GM20000 (cell line): Measurements from ENCODE around the gene ADSS2.
"Not testable (repeated sequence)": the region's sequence is repeated elsewhere in the genome, so short reads cannot be mapped to it uniquely, and the experiment has no call there.

Source experiments
- DNase-seq: peaks from one replicate; pipeline ENCODE4 v3.0.0; 2012; ENCODE audit warnings: low spot score
- TF ChIP-seq, protein P1 (sequence below): IDR thresholded peaks from 2 replicates; pipeline ENCODE4 v1.5.1; 2012; ENCODE audit warnings: mild to moderate bottlenecking, control low read depth; ENCODE audit errors: extremely low read depth, missing control alignments

The ADSS2 gene

DNA sequence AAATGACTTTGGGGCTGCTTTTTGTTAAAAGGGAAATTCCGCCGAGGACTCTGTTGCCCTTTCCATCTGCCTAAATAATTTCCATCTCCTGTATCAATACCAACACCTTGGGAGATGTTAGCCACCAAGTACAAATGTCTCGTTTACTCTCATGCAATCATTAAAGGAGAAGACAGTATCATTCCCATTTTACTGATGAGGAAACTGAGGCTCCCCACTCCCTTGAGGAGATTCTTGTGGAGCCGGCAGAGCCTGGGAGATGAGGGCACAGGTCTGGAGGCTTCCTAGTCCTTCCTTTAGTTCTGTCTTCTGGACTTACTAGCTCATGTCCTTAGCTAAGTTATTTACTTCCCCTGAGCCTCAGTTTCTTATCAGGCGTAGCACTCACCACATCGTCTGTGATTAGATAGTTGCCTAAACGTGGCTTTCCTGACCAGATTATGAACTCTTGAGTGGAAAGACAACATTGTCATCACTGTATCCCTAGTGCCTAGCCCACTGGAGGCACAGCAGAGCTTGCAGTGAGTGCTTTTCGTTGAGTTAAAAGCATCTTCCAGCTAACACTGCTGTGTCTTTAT lies 81.6 kb downstream of the ADSS2 start:
- TF ChIP-seq, protein P1, sequence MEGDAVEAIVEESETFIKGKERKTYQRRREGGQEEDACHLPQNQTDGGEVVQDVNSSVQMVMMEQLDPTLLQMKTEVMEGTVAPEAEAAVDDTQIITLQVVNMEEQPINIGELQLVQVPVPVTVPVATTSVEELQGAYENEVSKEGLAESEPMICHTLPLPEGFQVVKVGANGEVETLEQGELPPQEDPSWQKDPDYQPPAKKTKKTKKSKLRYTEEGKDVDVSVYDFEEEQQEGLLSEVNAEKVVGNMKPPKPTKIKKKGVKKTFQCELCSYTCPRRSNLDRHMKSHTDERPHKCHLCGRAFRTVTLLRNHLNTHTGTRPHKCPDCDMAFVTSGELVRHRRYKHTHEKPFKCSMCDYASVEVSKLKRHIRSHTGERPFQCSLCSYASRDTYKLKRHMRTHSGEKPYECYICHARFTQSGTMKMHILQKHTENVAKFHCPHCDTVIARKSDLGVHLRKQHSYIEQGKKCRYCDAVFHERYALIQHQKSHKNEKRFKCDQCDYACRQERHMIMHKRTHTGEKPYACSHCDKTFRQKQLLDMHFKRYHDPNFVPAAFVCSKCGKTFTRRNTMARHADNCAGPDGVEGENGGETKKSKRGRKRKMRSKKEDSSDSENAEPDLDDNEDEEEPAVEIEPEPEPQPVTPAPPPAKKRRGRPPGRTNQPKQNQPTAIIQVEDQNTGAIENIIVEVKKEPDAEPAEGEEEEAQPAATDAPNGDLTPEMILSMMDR = no peak
- no peak for DNase-seq

DNA sequence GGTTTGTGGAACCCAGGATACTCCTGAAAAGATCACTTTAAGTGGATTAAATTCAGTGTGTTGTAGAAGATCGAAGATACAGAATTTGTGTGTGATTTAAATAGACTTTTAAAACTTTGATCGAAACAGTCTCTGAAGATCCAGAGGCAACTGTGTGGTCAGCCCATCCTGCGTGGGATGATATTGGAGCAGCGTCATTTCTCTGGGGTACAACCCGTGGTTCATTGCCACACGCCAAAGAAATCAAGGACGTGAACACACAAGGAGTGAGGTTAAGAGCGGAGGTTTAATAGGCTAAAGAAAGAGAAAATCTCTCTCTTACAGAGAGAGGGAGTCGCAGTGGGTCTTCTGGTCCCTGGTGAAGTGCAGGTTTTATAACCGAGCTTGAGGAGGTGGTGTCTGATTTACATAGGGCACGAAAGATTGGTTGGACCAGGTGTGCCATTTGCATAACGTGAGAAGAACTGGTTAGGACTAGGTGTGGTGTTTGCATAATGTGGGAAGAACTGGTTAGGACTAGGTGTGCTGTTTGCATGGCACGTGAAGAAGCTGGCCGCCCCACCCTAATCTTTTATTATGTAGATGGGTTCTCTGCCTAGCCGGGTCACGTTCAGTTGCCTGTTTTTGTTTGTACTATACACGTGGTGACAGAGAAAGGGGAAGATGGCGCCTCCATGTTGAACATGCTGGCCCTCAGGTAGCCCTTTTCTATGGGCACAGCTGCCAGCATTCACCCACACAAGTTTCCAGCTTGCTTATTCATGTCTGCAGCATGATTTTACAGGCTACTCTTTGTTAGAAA lies 82.3 kb downstream of the ADSS2 start:
- TF ChIP-seq, protein P1 = no peak
- DNase-seq = no peak

DNA sequence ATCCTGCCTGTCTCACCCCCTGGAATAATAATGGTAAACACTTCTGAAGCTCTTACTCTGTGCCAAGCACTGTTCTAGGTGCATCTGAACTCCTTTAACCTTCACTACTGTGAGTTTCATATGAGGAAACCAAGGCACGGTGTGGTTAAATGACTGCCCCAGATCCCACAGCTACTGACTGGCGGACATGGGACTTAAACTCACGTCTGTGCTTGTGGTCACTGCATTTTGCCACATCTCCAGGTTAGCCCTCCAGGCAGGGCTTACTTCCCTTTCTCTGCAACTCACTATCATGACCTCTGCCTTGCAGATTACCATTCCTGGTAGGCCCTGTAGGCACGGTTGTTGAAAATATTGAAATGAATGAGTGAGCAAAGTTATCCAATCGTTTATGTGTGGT lies 83.4 kb downstream of the ADSS2 start:
- TF ChIP-seq, protein P1 = no peak
- no peak for DNase-seq

DNA sequence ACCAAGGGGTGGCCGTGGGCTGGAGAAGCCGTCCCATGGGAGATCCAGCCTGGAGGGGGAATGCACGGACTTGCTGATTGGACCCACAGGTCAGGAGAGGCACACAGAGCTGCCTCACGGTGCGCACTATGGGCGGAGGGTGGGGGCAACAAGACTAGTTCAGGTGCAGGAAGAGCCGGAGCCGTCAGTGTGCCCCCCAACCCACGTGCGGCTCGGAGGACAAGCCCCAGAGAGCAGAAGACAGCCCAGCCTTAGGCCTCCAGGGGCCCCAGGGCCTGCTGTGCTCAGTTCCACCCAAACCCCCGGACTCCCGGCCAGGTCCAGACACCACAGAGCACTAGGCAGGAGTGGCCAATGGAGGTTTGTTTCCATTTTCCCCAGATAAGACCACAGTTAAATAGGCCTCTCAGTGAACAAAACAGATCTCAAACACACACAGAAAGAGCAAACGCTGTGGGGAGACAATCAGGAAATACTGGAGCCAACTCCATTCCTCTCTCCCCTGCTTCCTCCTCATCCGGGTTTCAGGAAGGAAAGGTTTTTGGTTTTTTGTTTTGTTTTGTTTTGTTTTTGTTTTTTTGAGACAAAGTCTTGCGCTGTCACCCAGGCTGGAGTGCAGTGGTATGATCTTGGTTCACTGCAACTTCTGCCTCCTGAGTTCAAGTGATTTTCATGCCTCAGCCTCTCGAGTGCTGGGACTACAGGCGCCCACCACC lies 84.2 kb downstream of the ADSS2 start:
- DNase-seq = no peak
- TF ChIP-seq, protein P1 = no peak

DNA sequence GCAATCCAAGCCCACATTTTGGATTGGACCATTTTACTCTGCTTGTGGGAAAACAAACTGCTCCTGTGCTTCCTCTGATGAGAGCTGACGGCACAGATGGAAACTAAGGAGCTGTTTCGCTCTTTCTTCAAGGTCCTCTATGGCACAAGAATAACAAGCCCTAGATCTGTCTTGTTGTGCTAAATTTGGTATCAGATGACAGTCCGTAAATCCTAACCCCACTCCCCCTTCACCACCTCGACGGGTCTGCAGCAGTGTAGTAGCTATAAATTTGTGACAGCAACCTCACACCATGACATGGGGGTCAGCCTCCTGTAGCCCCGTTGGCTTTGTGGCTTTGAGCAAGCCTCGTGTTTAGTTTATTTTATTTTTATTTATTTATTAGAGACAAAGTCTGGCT lies 85.9 kb downstream of the ADSS2 start:
- DNase-seq = no peak
- TF ChIP-seq, protein P1 = no peak

DNA sequence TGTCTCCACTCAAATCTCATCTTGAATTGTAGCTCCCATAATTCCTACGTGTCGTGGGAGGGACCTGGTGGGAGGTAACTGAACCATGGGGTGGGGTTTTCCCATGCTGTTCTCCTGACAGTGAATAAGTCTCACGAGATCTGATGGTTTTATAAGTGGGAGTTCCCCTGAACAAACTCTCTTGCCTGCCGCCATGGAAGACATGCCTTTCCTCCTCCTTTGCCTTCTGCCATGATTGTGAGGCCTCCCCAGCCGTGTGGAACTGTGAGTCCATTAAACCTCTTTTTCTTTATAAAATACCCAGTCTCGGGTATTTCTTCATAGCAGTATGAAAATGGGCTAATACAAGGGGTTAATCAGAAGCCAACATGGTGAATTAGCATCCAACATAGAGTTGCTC lies 86.4 kb downstream of the ADSS2 start:
- DNase-seq = not testable (repeated sequence)

DNA sequence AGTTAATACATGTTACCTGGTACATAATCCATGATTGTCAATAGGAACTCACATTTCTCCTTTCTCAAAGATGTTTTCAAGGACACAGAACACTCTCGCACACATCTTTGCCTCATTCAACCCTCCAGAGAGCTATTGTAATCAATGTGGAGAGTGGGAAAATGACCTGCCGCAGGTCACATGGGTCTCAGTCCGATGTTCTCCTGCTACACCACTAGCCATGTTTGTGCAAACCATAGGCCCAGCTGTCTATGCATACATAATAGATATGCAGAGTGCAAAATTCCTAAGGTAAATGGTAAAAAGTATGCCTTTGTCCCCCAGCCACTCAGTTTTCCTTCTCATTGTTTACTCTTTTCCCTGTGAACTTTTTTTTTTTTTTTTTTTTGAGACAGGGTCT lies 89.2 kb downstream of the ADSS2 start:
- DNase-seq = no peak
- TF ChIP-seq, protein P1 = no peak
